WTC11 (cell line): Measurements from ENCODE around the gene CDC37L1. TPM values are rescaled to one million over a fixed set of nuclear protein-coding genes. Genes with fewer than 3 reads are reported as not detected.

ENCODE experiments used
- ATAC-seq: fragments of 200-7000 bp; cut with Tn5 transposase; 2 replicates; pipeline ENCODE4 v1.10.0; 2021; ENCODE audit warnings: mild to moderate bottlenecking, moderate library complexity
- CTCF ChIA-PET: fragments of 300-600 bp; sonication (Branson Sonifier 250); formaldehyde crosslinking; loops from one replicate; lab custom pipeline; 2021; ENCODE audit warnings: antibody characterized with exemption; lab: Charles Lee
- POLR2A ChIA-PET: fragments of 350-600 bp; sonication (Branson Sonifier 250); formaldehyde crosslinking; loops from one replicate; lab custom pipeline; 2021; ENCODE audit warnings: antibody characterized with exemption; lab: Charles Lee
- DNase-seq: peaks from one replicate; pipeline ENCODE4 v3.0.0; 2021; ENCODE audit warnings: low spot score
- H3K27ac Mint-ChIP-seq: 2 replicates; pipeline ENCODE4 v1.8.0; 2021; ENCODE audit warnings: mixed read lengths
- H3K27me3 Mint-ChIP-seq: 2 replicates; pipeline ENCODE4 v1.8.0; 2021; ENCODE audit warnings: low read depth, mild to moderate bottlenecking, moderate library complexity, mixed read lengths
- H3K36me3 Mint-ChIP-seq: 2 replicates; pipeline ENCODE4 v1.8.0; 2021; ENCODE audit warnings: mixed read lengths
- H3K4me1 Mint-ChIP-seq: 2 replicates; pipeline ENCODE4 v1.8.0; 2022; ENCODE audit warnings: mixed read lengths
- H3K4me3 Mint-ChIP-seq: 2 replicates; pipeline ENCODE4 v1.8.0; 2021; ENCODE audit warnings: mild to moderate bottlenecking, moderate library complexity, mixed read lengths
- H3K9me3 Mint-ChIP-seq: 2 replicates; pipeline ENCODE4 v1.8.0; 2021; ENCODE audit warnings: mixed read lengths
- CREM ChIP-seq: sonication (generic); formaldehyde crosslinking; IDR thresholded peaks from 2 replicates; pipeline ENCODE4 v1.8.1; 2022; ENCODE audit warnings: mild to moderate bottlenecking, missing genetic modification reagents, moderate library complexity
- E2F1 ChIP-seq: sonication (generic); formaldehyde crosslinking; IDR thresholded peaks from 2 replicates; pipeline ENCODE4 v1.8.0; 2022; ENCODE audit warnings: mild to moderate bottlenecking, missing genetic modification reagents
- E2F5 ChIP-seq: sonication (generic); formaldehyde crosslinking; IDR thresholded peaks from 2 replicates; pipeline ENCODE4 v1.8.1; 2022; ENCODE audit warnings: mild to moderate bottlenecking, moderate library complexity, missing genetic modification reagents
- EMX1 ChIP-seq: fragments of 250-450 bp; sonication (Bioruptor Pico); IDR thresholded peaks from 2 replicates; pipeline ENCODE4 v1.8.0; 2021; ENCODE audit warnings: mild to moderate bottlenecking
- FOXP1 ChIP-seq: sonication (generic); formaldehyde crosslinking; IDR thresholded peaks from 2 replicates; pipeline ENCODE4 v1.8.0; 2022; ENCODE audit warnings: missing genetic modification reagents, mild to moderate bottlenecking, moderate library complexity, borderline replicate concordance
- IRF1 ChIP-seq: sonication (generic); formaldehyde crosslinking; IDR thresholded peaks from 2 replicates; pipeline ENCODE4 v1.8.0; 2023; ENCODE audit warnings: missing genetic modification reagents
- JAZF1 ChIP-seq: fragments of 250-450 bp; sonication (Bioruptor Pico); IDR thresholded peaks from 2 replicates; pipeline ENCODE4 v1.9.0; 2021; ENCODE audit warnings: moderate library complexity, mild to moderate bottlenecking, inconsistent platforms
- KAT7 ChIP-seq: sonication (generic); formaldehyde crosslinking; IDR thresholded peaks from 2 replicates; pipeline ENCODE4 v1.8.1; 2023; ENCODE audit warnings: missing genetic modification reagents, mild to moderate bottlenecking, borderline replicate concordance
- MAX ChIP-seq: sonication (generic); formaldehyde crosslinking; IDR thresholded peaks from 2 replicates; pipeline ENCODE4 v1.8.0; 2022; ENCODE audit warnings: mild to moderate bottlenecking, missing genetic modification reagents
- NFATC4 ChIP-seq: fragments of 250-450 bp; sonication (Bioruptor Pico); IDR thresholded peaks from 2 replicates; pipeline ENCODE4 v1.9.0; 2021; ENCODE audit warnings: mild to moderate bottlenecking
- NFE2L1 ChIP-seq: sonication (generic); formaldehyde crosslinking; IDR thresholded peaks from 2 replicates; pipeline ENCODE4 v1.8.1; 2023; ENCODE audit warnings: missing genetic modification reagents
- NR1H2 ChIP-seq: sonication (generic); formaldehyde crosslinking; IDR thresholded peaks from 2 replicates; pipeline ENCODE4 v1.9.0; 2021; ENCODE audit warnings: mild to moderate bottlenecking, moderate library complexity, missing genetic modification reagents
- NR3C1 ChIP-seq: sonication (generic); formaldehyde crosslinking; conservative IDR thresholded peaks from 2 replicates; pipeline ENCODE4 v1.8.1; 2023; ENCODE audit warnings: low read depth, mild to moderate bottlenecking, missing genetic modification reagents
- PRDM15 ChIP-seq: sonication (generic); formaldehyde crosslinking; IDR thresholded peaks from 2 replicates; pipeline ENCODE4 v1.8.0; 2022; ENCODE audit warnings: missing genetic modification reagents
- SMAD4 ChIP-seq: sonication (generic); formaldehyde crosslinking; IDR thresholded peaks from 2 replicates; pipeline ENCODE4 v1.8.0; 2022; ENCODE audit warnings: mild to moderate bottlenecking, missing genetic modification reagents
- USF1 ChIP-seq: sonication (generic); formaldehyde crosslinking; IDR thresholded peaks from 2 replicates; pipeline ENCODE4 v1.8.0; 2022; ENCODE audit warnings: mild to moderate bottlenecking, missing genetic modification reagents
- ZBTB43 ChIP-seq: sonication (generic); formaldehyde crosslinking; IDR thresholded peaks from 2 replicates; pipeline ENCODE4 v1.8.1; 2023; ENCODE audit warnings: mild to moderate bottlenecking, missing genetic modification reagents
- ZNF263 ChIP-seq: sonication (generic); formaldehyde crosslinking; IDR thresholded peaks from 2 replicates; pipeline ENCODE4 v1.8.1; 2022; ENCODE audit warnings: low read depth, mild to moderate bottlenecking, moderate library complexity, missing genetic modification reagents
- ZNF671 ChIP-seq: fragments of 250-450 bp; sonication (Bioruptor Pico); IDR thresholded peaks from 2 replicates; pipeline ENCODE4 v1.8.0; 2021; ENCODE audit warnings: mild to moderate bottlenecking
- total RNA-seq: library from RNA; stranded (reverse); gene quantifications from 3 replicates; pipeline ENCODE4 v1.2.3, GENCODE V29; 2021
- TF ChIP-seq, protein P1 (sequence below): fragments of 250-450 bp; sonication (Bioruptor Pico); IDR thresholded peaks from 2 replicates; pipeline ENCODE4 v1.9.0; 2021; ENCODE audit warnings: mild to moderate bottlenecking

CDC37L1 gene
- total RNA-seq, 1 experiment from 2014 or later: 20.1 TPM

GRCh38 chr9:4669890-4670289 lies 9.5 kb upstream of the CDC37L1 start (continued):
- TF ChIP-seq PRDM15 (CRISPR knock-in tag): no peak
- TF ChIP-seq ZBTB43 (CRISPR knock-in tag): no peak

- ChIA-PET CTCF (no interaction called here), POLR2A (no interaction called here)
- peaks cover 31% of the 10 kb centered on the region for H3K4me1 Mint-ChIP-seq
- peak overlapping the region; percentile 92 for H3K27ac Mint-ChIP-seq
- no peaks in the 10 kb centered on the region for H3K36me3 Mint-ChIP-seq
- no peaks in the 10 kb centered on the region for H3K9me3 Mint-ChIP-seq
- ATAC-seq (peak; percentile 68), DNase-seq (no peak)
- no peak overlapping the region for H3K4me3 Mint-ChIP-seq
- TF ChIP-seq CREM (CRISPR knock-in tag) (no peak), SMAD4 (CRISPR knock-in tag) (no peak), JAZF1 (CRISPR knock-in tag) (no peak), NFATC4 (CRISPR knock-in tag) (no peak), NFE2L1 (no peak), IRF1 (CRISPR knock-in tag) (no peak), E2F5 (CRISPR knock-in tag) (no peak), ZNF263 (CRISPR knock-in tag) (no peak), EMX1 (CRISPR knock-in tag) (no peak), KAT7 (no peak), USF1 (CRISPR knock-in tag) (no peak), E2F1 (CRISPR knock-in tag) (no peak), MAX (CRISPR knock-in tag) (no peak), NR3C1 (no peak), NR1H2 (CRISPR knock-in tag) (no peak), ZNF671 (no peak), FOXP1 (no peak)
- TF ChIP-seq, protein P1, sequence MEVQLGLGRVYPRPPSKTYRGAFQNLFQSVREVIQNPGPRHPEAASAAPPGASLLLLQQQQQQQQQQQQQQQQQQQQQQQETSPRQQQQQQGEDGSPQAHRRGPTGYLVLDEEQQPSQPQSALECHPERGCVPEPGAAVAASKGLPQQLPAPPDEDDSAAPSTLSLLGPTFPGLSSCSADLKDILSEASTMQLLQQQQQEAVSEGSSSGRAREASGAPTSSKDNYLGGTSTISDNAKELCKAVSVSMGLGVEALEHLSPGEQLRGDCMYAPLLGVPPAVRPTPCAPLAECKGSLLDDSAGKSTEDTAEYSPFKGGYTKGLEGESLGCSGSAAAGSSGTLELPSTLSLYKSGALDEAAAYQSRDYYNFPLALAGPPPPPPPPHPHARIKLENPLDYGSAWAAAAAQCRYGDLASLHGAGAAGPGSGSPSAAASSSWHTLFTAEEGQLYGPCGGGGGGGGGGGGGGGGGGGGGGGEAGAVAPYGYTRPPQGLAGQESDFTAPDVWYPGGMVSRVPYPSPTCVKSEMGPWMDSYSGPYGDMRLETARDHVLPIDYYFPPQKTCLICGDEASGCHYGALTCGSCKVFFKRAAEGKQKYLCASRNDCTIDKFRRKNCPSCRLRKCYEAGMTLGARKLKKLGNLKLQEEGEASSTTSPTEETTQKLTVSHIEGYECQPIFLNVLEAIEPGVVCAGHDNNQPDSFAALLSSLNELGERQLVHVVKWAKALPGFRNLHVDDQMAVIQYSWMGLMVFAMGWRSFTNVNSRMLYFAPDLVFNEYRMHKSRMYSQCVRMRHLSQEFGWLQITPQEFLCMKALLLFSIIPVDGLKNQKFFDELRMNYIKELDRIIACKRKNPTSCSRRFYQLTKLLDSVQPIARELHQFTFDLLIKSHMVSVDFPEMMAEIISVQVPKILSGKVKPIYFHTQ (CRISPR knock-in tag): no peak
- H3K27me3 Mint-ChIP-seq: no peaks in the 10 kb centered on the region; the same call in 1 of the 2 replicates
Observed at GRCh38 chr9:4670591-4670990, 8.8 kb upstream of the CDC37L1 start.
